Erythroblast (primary cell): ENCODE results near the gene RIPK3.

Experiments used
- GATA1 ChIP-seq: IDR thresholded peaks from 2 replicates; pipeline ENCODE4 v1.6.1; 2011; ENCODE audit warnings: low read depth, mild to moderate bottlenecking, control low read depth, low read length, moderate library complexity
- POLR2A ChIP-seq: IDR thresholded peaks from 2 replicates; pipeline ENCODE4 v1.6.1; 2011; ENCODE audit warnings: mild to moderate bottlenecking, low read length

- no peak for TF ChIP-seq POLR2A
- TF ChIP-seq GATA1, result no peak
These were observed 18.4 kb downstream of the RIPK3 start for GRCh38 chr14:24321212-24321975.
